SKM-1 (cell line): ENCODE results near the gene LYZL6.
"Not testable (repeated sequence)": the region's sequence is repeated elsewhere in the genome, so short reads cannot be mapped to it uniquely, and the experiment has no call there.

Source experiments
- DNase-seq: peaks from one replicate; lab custom pipeline; 2025; ENCODE audit not compliant: unreplicated experiment; lab: John Stamatoyannopoulos, UW

Gene LYZL6

DNA sequence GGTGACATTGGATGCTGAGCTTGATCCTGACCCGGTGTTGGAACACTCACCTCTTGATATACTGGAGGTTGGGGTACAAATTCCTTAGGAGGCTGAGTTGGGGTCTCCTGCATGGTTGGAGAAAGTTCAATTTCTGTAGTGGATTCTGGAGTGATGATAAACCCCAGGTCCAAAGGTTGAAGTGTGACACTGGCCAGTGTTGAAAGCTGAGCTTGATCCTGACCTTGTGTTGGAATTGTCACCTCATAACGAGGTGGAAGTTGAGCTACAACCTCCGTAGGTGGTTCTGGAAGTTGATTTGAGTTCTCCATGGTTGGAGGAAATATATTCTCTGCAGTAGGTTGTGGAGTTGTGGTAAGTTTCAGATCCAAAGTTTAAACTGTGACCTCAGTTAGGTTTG is 34.1 kb downstream of the LYZL6 start:
- DNase-seq: no peak

DNA sequence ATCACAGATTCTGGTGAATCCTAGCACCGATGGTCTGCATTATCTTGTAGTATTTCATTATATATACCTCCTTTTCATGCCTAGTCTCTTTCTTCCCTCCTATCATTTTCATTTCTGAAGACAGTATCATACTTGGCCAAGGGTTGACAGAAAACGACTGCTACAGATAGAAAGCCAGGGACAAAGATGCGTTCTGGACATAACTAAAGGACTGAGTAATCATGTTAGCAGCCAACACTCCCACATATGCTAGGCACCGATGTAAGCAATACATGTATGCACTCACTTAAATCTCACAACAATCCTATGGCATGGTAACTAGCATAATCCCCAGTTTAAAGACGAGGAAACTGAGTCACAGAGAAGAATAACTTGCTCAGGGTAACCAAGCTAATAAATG is 35.8 kb downstream of the LYZL6 start:
- no peak for DNase-seq

DNA sequence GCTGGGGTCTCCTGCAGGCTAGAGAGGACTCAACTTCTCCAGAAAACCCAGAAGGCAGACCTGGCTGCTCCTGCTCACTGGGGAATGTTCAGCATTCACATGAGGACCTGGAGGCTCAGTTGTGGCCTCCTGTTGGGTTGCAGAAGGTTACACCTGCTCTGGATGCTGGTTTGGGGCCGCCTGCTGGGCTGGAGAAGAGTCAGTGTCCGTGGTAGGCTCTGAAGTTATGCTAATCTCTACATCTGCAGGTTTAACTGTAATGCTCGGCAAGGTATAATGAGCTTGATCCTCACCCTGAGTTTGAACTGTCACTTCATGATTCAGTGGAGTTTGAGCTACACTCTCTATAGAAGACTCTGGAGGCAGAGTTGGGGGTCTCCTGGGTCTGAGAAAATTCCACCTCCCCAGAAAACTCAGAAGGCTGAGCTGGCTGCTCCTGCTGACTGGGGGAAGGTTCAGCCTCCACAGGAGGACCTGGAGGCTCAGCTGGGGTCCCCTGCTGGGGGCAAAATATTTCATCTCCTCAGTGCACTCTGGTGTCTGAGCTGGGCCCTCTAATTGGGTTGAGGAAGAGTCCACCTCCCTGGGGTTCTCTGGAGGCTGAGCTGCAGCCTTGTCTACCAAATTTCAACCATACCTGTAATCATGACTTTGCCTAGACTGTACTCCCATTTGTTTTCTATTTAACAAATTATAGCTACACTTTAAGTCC is 36.4 kb downstream of the LYZL6 start:
- no peak for DNase-seq

DNA sequence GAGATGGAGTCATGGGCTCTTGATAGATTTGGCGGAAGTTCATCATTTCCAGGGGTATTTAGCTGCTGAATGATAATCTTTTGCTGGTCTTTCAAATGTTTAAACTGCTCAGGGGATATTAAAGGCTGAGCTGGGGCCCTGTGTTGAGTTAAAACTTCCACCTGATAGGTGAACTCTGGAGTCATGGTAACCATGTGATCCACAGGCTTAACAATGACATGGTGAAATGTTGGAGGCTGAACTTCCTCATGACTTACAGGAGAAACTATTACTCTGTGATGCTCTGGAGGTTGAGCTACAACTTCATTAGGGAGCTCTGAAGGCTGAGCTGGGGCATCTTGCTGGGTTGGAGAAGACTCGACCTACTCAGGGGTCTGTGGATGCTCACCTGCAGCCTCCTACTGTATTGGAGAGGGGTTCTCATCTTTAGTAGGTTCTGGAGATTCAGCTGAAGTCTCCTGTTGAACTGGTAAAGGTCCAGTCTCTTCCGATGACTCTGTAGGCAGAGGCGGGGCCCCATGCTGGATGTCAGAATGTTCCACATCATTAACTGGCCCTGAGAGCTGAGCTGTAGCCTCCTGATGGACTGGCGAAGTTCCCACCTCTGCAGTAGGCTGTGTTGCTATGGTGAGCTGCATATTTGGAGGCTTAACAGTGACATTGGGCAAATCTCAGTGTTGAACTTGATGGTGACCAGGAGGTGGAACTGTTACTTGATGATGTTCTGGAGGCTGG is 37.2 kb downstream of the LYZL6 start:
- DNase-seq: no peak

DNA sequence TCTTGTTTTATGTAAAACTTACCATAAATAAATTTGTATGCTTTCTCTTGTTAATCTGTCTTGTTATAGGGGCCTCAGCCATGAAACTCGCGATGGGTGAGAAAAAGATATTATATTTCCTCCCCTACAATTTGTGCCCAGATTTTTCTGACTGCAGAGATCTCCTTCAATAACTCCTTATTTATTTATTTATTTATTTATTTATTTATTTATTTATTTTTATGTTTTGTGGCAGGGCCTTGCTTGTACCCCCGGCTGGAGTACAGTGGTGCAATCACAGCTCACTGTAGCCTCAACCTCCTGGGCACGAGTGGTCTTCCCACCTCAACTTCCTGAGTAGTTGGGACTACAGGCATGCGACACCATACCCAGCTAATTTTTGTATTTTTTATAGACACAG is 40.1 kb downstream of the LYZL6 start:
- no peak for DNase-seq

DNA sequence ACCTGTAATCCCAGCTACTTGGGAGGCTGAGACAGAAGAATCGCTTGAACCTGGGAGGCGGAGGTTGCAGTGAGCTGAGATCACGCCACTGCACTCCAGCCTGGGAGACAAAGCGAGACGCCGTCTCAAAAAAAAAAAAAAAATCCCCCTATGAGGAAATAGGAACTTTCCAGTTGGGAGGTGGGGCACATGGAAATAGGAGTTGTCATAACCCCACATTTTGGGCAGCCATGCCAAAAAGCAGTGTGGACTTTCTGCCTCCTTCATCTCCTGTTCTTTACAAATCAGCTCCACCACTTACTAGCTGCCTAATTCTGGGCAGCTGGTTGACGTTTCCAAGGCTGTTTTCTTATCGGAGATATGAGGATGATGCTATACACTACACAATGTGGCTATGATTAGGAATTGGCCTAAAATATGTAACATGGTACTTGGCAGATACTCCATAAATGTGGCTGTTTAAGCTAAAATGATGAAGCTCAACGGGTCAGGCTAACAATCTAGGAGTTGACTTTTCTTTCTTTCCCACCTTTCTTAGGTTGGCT is 41.8 kb downstream of the LYZL6 start:
- DNase-seq: no peak

DNA sequence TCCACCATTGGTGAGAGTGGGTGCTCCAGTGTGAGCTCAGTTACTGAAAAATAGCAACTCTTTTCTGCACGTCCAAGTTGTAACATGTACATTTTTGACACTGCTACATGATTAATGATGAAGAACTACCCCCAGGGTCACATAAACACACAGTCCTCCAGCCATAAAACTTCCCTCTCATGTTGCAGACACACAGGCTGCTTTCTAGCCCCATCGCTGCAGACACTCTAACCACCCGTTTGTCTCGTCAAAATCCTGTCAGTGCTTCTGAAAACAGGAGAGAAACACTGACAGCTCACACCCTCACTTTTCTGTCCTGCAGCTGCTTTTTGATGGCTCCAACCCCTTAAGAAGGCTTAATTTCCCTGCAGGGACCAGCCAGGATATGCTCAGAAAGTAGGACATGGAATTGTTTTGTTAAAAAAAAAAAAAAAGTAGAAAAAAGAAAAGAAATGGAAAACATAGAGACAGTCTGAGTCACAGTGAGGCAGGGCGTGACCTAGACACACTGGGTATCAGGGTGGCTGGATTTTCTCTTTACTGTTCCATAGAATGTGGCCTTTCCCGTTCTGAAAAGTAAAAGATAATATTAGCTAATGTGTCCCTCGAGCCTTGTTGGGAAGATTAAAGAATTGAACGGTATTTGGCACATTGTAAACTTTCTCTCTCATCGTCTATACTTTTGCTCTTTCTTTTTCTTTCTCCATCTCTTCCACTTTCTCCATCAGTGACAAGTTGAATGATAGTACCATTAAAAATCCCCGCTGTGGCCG is 42.6 kb downstream of the LYZL6 start:
- no peak for DNase-seq

DNA sequence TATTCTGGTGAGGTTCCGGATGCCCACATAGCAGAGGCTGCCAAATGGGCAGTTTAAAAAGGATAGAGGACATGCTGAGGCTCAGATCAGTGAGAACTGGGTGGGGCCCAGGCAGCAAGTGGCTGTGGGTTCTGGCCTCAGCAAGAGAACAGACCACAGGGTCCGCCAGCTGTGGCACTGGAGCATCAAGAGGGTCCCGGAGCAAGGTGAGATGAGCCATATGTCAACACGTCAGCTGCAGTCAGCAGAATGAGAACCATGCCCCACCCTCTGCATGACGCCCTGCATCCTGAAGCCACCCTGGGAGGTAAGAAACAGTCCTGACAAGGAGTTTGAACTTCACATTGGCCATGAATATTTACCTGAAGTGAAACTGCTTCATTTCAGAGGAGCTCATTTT is 43.2 kb downstream of the LYZL6 start:
- DNase-seq: no peak

DNA sequence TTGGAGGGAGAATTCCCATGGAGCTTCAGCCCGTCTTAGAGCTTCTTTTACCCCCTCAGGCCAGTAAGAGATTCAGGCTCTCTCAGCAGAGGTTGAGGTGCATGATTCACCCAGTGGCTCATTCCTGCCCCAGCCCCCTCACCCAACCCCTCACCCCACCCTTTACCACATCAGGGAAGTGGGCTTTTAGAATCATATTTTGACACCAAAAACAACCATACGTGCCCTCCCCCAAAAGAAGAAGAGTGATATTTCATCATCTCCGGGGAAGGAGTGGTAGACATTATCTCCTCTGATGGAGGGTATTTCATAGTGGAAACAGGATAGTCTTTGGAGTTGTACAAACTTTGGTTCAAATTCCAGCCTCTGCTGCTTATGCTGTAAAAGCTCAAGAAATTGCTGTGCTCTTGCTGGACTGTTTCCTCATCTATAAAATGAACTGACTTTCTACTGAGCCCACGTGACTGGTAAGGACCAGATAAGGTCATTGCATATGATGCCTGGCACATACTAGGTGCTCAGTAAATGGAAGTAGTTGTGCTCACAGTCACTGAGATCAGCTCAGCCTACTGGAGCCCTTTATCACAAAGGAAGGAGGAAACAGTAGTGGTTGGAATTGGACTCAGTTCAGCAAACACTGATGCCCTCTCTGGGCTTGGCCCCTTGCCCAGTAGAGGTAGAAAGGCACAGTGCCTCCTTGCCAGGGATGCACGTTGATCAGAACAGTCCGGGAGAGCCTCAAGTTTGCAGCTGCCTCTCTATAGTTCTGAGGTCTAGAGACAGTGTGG is 45.0 kb downstream of the LYZL6 start:
- peak; percentile 69 for DNase-seq

DNA sequence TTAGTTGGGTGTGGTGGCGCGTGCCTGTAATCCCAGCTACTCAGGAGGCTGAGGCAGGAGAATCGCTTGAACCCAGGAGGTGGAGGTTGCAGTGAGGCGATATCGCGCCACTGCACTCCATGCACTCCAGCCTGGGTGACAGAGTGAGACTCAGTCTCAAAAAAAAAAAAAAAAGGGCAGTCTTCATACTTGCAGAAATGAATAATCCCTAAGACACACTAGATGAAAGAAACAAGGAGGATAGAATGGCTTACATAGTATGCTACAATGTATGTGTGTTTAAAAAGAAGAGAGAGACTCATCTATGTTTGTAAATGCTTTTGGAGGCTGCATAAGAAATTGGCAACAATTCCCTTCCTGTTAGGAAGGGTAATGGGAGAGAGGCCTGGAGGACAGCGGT is 45.7 kb downstream of the LYZL6 start:
- DNase-seq: not testable (repeated sequence)

DNA sequence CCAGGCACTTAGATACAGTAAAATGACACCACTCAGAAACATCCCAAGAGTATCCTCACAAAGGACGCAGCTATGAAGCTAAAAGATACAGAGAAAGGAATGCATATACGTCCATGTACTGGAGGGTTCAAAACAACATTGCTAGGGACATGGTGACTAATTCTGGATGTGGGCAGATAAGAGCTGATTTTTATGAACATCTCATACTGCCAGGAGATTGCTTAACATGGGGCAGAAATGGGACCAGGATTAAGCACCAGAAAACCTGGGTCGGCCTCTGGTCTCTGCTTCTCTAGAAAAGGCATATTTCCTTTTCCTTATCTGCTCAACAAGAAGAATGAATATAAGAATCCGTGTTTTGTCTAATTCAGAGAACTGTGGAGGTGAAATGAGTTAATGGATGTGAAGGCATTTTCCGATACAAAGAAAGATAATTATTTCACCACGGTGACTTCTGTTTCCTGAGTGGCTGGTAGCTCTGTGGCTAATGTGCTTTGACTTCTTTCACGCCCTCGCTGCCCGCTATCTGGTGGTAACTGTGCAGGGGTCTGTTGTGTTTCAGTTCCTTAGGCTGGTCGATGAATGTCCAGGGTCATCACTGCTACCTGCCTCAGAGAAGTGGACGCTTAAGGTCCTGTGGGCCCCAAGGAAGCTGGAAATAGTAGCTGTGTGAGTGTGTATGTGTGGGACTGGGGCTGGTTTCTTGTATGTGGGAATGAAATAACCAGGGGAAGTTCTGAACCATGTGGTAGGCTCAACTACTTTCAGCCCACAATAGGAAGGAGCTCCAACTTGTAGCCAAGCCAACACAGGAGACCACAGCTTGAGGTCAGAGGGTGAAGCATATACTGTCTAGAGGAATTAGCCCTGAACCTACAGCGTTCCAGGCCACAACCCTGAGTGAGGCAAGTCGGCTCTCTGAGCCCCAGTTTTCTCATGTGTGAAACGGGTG is 47.6 kb downstream of the LYZL6 start:
- DNase-seq: peak; percentile 92

DNA sequence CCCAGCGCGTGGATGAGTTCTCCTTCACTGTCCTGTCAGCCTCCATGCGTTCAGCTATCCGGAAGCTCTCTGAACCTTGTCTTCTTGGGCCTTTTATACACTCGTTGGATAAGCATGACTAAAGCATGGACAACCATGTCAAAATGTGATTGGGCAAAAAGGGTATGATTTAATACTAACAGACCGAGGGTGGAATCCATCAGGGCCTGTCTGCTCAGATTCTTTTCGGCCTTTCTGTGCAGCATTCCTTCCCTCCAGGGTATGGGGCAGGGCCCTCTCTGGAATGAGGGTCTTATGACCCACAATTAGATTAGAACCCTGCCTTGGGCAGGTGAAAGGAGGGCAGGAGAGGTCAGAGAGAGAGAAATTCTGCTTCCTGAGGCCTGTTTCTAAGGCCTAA is 49.3 kb downstream of the LYZL6 start:
- DNase-seq: no peak

DNA sequence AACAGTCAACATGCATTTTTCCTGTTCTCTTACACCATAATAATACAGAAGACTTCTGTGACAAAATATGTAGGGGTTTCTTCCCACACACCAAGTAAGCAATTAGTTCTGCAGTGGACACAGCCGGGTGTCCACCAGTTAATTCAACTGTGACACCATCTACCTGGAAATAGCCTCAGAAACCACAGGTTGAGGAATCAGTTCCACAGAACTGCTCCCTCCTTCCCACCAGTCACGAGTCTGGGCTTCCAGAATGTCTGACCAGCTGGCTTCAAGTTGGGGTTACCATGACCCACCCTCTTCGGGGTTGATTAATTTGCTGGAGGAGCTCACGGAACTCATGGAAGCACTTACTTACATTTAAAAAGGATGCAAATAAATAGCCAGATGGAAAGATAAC is 49.8 kb downstream of the LYZL6 start:
- DNase-seq: no peak

DNA sequence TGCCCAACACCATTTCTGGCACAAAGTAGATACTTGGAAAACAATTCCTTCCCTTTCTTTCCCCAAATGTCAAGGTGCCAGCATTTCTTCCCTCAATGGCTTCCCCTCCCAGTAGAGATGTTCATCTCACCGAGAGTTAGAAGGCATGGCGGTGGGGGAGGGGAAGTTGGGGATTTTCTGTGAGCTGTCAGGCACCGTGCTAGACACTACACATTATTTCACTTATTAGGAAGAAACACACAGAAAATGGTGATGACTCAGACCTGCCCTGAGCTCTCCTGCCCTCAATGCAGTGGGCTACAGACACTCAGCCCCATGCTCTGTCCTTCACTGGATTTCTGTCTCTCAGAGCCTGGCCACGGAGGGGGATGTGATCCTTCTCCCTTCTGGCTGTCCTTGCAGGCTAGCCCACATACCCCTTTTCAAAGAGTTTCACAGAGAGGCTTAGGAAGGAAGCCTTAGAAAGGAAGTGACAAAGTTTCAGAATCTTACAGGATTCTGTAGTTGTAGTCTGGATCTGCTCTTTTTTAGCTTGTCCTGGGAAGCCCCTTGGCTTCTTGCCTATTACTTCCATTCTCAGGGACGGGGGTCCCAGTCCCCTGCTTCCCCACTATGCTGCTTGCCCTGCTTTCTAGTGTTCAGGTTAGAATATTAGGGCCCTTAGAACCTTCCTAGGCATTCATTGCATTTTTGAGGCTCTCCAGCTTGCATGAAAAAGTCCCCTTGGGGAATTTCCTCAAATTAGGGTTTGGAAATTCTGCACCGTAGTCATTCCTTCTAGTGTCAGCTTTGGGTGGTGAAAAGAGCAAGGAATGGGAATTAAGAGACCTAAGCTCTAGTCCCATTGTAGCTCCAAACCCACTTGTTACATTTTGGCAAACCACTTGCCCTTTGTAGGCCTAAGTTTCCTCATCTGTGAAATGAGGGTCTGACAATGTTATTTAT is 51.1 kb downstream of the LYZL6 start:
- DNase-seq: no peak

DNA sequence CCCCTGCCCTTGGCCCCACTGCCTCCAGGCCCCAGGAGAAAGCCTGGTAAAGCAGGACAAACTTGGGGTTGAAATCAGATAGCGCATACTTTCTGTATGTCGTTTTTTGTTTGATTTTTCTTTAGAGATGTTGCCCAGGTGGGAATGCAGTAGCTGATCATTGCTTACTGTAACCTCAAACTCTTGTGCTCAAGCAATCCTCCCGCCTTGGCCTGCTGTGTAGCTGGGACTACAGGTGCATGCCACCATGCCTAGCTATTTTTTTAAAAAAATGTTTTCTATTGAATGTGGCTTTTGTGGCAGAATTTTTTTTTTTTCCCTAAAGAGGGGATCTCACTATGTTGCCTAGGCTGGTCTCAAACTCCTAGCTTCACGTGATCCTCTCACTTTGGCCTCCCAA is 52.2 kb downstream of the LYZL6 start:
- no peak for DNase-seq

DNA sequence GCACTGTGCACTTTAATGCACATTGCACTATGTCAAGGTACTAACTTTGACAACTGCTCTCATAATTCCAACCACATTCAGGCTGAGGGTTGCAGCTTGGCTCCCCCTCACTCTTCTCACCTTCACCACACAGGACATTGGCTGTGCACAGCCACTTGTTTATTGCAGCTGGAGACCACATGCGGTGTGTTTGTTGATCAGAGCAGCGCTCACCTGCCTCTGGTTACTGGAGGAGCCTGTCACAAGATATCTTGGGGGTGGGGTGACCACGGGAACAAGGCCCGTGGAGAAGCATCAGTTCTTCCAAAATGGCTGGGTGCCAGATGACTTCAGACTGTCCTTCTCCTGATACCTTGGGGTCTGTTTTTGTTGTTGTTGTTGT is 52.7 kb downstream of the LYZL6 start:
- no peak for DNase-seq

DNA sequence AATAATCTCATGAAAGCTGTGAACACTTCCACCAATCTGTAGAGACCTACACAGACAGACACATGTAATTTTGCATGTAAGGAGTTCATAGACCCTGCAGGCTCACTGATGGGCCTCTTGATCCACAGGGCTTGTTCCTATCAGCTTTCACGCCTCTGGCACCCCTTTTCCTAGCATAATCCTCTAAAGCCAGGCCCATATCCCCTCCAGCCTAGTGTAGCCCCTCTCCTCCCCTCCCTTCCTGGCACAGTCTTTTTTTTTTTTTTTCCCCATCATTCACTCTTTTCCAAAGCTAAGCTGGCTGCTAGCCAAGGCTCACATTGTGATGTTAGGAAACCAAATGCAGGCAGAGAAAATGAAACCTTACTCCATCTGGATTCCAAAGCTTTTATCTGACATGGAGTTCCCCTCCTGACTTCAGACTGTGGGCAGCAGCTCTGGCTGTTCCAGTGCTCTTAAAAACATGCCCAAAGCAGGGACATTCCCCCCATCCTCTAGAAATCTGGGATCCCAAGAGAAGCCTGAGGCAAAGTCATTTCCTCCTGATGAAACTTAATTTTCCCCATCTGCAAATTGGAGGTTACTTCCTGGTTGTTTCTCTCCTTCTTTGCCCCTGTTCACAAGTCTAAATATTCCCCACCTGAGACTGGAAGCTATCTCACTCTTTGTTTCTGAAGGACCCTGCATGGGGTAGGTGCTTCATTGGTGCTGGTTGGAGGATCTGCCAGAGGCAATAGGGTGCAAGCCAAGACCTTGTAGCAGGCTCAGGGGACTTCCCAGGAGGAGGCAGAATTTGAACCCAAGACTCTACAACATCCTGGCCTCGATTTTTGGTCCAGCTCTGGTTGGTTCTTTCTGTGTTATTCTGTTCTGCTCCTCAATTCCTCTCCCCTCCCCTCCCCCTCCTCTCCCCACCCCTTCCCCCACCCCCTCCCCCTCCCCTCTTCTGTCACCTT is 53.4 kb downstream of the LYZL6 start:
- DNase-seq: no peak

DNA sequence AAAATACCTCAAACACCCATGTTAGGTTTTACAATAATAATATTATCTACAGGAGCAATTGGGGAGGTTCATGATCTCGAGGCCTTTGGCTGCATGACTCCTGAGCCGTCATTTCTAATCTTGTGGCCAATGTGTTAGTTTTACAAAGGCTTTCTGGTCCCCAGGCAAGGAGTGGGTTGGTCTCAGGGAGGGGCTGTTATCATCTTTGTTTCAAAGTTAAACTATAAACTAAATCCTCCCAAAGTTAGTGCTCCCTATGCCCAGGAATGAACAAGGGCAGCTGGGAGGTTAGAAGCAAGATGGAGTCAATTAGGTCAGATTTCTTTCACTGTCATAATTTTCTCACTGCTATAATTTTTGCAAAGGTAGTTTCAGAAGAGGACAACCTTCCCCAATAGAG is 54.3 kb downstream of the LYZL6 start:
- DNase-seq: no peak
